Occipital lobe (tissue), 2 donors: ENCODE results near the gene TDP1. TPM values are rescaled to one million over a fixed set of nuclear protein-coding genes. Genes with fewer than 3 reads are reported as not detected.
A peak's percentile ranks its signal among the peaks of the same experiment; 100 is the strongest.

Experiments used
- DNase-seq: peaks from one replicate; lab custom pipeline; 2025; lab: John Stamatoyannopoulos, UW
- total RNA-seq: library from RNA; depleted of rRNA; stranded (reverse); fragments of >200 nt; gene quantifications from one replicate; pipeline ENCODE4 v1.2.3, GENCODE V29; 2014

The TDP1 gene
- total RNA-seq, 1 donor from 2014 or later: 23.7 TPM

- no peak for DNase-seq
Measured at GRCh38 chr14:89941830-89942377, 13.8 kb upstream of the TDP1 start.

- DNase-seq: no peak
Measured at GRCh38 chr14:89947344-89947743, 8.4 kb upstream of the TDP1 start.

GRCh38 chr14:89952576-89952975 lies 3.2 kb upstream of the TDP1 start:
- DNase-seq: no peak

- DNase-seq: no peak
Measured at GRCh38 chr14:89953602-89954001, 2.1 kb upstream of the TDP1 start.

GRCh38 chr14:89954070-89955021 lies 1.4 kb upstream of the TDP1 start, which contains the start of gene EFCAB11:
TSS of gene EFCAB11 (minus strand) at chr14:89954730. CDS start at chr14:89954660, 70 bp downstream.
- peak; percentile 97 for DNase-seq

- DNase-seq: no peak
Measured at GRCh38 chr14:89955022-89955744, 544 bp upstream of the TDP1 start.

- no peak for DNase-seq
Measured at GRCh38 chr14:89956661-89957009, 908 bp downstream of the TDP1 start.

- DNase-seq: no peak
Measured at GRCh38 chr14:89957376-89957775, 1.6 kb downstream of the TDP1 start.

GRCh38 chr14:89957791-89958190 lies 2.1 kb downstream of the TDP1 start:
- DNase-seq: peak; percentile 2

- no peak for DNase-seq
Measured at GRCh38 chr14:89958966-89959365, 3.2 kb downstream of the TDP1 start.

- DNase-seq: no peak
Measured at GRCh38 chr14:89959853-89960445, 4.2 kb downstream of the TDP1 start.

GRCh38 chr14:89960914-89961313 lies 5.2 kb downstream of the TDP1 start:
- DNase-seq: no peak

GRCh38 chr14:89963288-89963978 lies 7.7 kb downstream of the TDP1 start:
- no peak for DNase-seq

- DNase-seq: no peak
Measured at GRCh38 chr14:89965839-89966238, 10.1 kb downstream of the TDP1 start.

GRCh38 chr14:89973234-89973823 lies 17.6 kb downstream of the TDP1 start:
- peak; percentile 55 for DNase-seq

GRCh38 chr14:89977668-89978067 lies 21.9 kb downstream of the TDP1 start:
- peak; percentile 7 for DNase-seq

GRCh38 chr14:89978656-89979055 lies 22.9 kb downstream of the TDP1 start:
- no peak for DNase-seq

GRCh38 chr14:89983375-89983774 lies 27.6 kb downstream of the TDP1 start:
- DNase-seq: no peak

- no peak for DNase-seq
Measured at GRCh38 chr14:89986462-89987160, 30.9 kb downstream of the TDP1 start.

- no peak for DNase-seq
Measured at GRCh38 chr14:89987161-89987475, 31.4 kb downstream of the TDP1 start.
